ENCODE data around the gene ATP2C1.
"Not testable (repeated sequence)": the region's sequence is repeated elsewhere in the genome, so short reads cannot be mapped to it uniquely, and the experiment has no call there.

The ATP2C1 gene

GRCh38 chr3:130972592-130972991, 78.7 kb downstream of the ATP2C1 start:
- not testable (repeated sequence) for H3K4me1 Mint-ChIP-seq (ENCODE audit: low read depth); H3K4me3 Mint-ChIP-seq; H3K27me3 Mint-ChIP-seq; H3K27ac Mint-ChIP-seq; H3K9me3 Mint-ChIP-seq
- H3K36me3 Mint-ChIP-seq (ENCODE audit: low read depth) = peaks cover 76% of the 10 kb centered on the region

GRCh38 chr3:130973406-130973805, 79.5 kb downstream of the ATP2C1 start:
- no peaks in the 10 kb centered on the region for H3K27me3 Mint-ChIP-seq
- H3K36me3 Mint-ChIP-seq (ENCODE audit: low read depth) = peaks cover 78% of the 10 kb centered on the region
- H3K27ac Mint-ChIP-seq = no peak overlapping the region
- no peaks in the 10 kb centered on the region for H3K9me3 Mint-ChIP-seq
- no peaks in the 10 kb centered on the region for H3K4me1 Mint-ChIP-seq (ENCODE audit: low read depth)
- H3K4me3 Mint-ChIP-seq = no peak overlapping the region

- no peaks in the 10 kb centered on the region for H3K9me3 Mint-ChIP-seq
- no peaks in the 10 kb centered on the region for H3K4me1 Mint-ChIP-seq (ENCODE audit: low read depth)
- H3K27ac Mint-ChIP-seq = no peak overlapping the region
- H3K4me3 Mint-ChIP-seq = no peak overlapping the region
- H3K27me3 Mint-ChIP-seq = no peaks in the 10 kb centered on the region
- H3K36me3 Mint-ChIP-seq (ENCODE audit: low read depth) = peaks cover 76% of the 10 kb centered on the region
Measured at GRCh38 chr3:130974201-130974600, 80.3 kb downstream of the ATP2C1 start.

GRCh38 chr3:130975251-130975650, 81.4 kb downstream of the ATP2C1 start:
- Mint-ChIP-seq H3K27ac (no peak overlapping the region), H3K9me3 (no peaks in the 10 kb centered on the region), H3K4me1 (ENCODE audit: low read depth) (no peaks in the 10 kb centered on the region), H3K36me3 (ENCODE audit: low read depth) (peaks cover 78% of the 10 kb centered on the region), H3K27me3 (no peaks in the 10 kb centered on the region), H3K4me3 (no peak overlapping the region)

GRCh38 chr3:130976706-130977105, 82.8 kb downstream of the ATP2C1 start:
- Mint-ChIP-seq H3K27me3 (no peaks in the 10 kb centered on the region), H3K9me3 (no peaks in the 10 kb centered on the region), H3K27ac (no peak overlapping the region), H3K36me3 (ENCODE audit: low read depth) (peaks cover 77% of the 10 kb centered on the region), H3K4me1 (ENCODE audit: low read depth) (no peaks in the 10 kb centered on the region), H3K4me3 (no peak overlapping the region)

GRCh38 chr3:130979117-130979516, 85.2 kb downstream of the ATP2C1 start:
- Mint-ChIP-seq H3K9me3 (no peaks in the 10 kb centered on the region), H3K4me1 (ENCODE audit: low read depth) (no peaks in the 10 kb centered on the region), H3K27me3 (no peaks in the 10 kb centered on the region), H3K27ac (no peak overlapping the region), H3K4me3 (no peak overlapping the region), H3K36me3 (ENCODE audit: low read depth) (peaks cover 76% of the 10 kb centered on the region)

- H3K27me3 Mint-ChIP-seq = no peaks in the 10 kb centered on the region
- H3K4me1 Mint-ChIP-seq (ENCODE audit: low read depth) = no peaks in the 10 kb centered on the region
- H3K36me3 Mint-ChIP-seq (ENCODE audit: low read depth) = peaks cover 72% of the 10 kb centered on the region
- H3K4me3 Mint-ChIP-seq = no peak overlapping the region
- H3K27ac Mint-ChIP-seq = no peak overlapping the region
- no peaks in the 10 kb centered on the region for H3K9me3 Mint-ChIP-seq
Measured at GRCh38 chr3:130981469-130981868, 87.6 kb downstream of the ATP2C1 start.

- no peak overlapping the region for H3K27ac Mint-ChIP-seq
Measured at GRCh38 chr3:130990282-130990681, 96.4 kb downstream of the ATP2C1 start.

GRCh38 chr3:130991126-130991525, 97.2 kb downstream of the ATP2C1 start:
- Mint-ChIP-seq H3K9me3 (no peaks in the 10 kb centered on the region), H3K27ac (peak overlapping the region; percentile 53), H3K4me3 (no peak overlapping the region), H3K27me3 (no peaks in the 10 kb centered on the region), H3K4me1 (ENCODE audit: low read depth) (no peaks in the 10 kb centered on the region), H3K36me3 (ENCODE audit: low read depth) (peaks cover 41% of the 10 kb centered on the region)

More at GRCh38 chr3:130990282-130990681, 96.4 kb downstream of the ATP2C1 start:
- H3K36me3 Mint-ChIP-seq (ENCODE audit: low read depth) = peaks cover 40% of the 10 kb centered on the region
- no peak overlapping the region for H3K4me3 Mint-ChIP-seq
- H3K9me3 Mint-ChIP-seq = no peaks in the 10 kb centered on the region
- no peaks in the 10 kb centered on the region for H3K4me1 Mint-ChIP-seq (ENCODE audit: low read depth)
- H3K27me3 Mint-ChIP-seq = no peaks in the 10 kb centered on the region

GRCh38 chr3:130992344-130992743, 98.5 kb downstream of the ATP2C1 start:
- Mint-ChIP-seq H3K4me1 (ENCODE audit: low read depth) (no peaks in the 10 kb centered on the region), H3K27me3 (no peaks in the 10 kb centered on the region), H3K9me3 (no peaks in the 10 kb centered on the region), H3K36me3 (ENCODE audit: low read depth) (peaks cover 44% of the 10 kb centered on the region), H3K4me3 (no peak overlapping the region), H3K27ac (no peak overlapping the region)

- Mint-ChIP-seq H3K27ac (no peak overlapping the region), H3K4me3 (no peak overlapping the region), H3K9me3 (no peaks in the 10 kb centered on the region), H3K4me1 (ENCODE audit: low read depth) (no peaks in the 10 kb centered on the region), H3K36me3 (ENCODE audit: low read depth) (peaks cover 51% of the 10 kb centered on the region), H3K27me3 (no peaks in the 10 kb centered on the region)
Measured at GRCh38 chr3:130997289-130997688, 103.4 kb downstream of the ATP2C1 start.

GRCh38 chr3:131001071-131001470, 107.2 kb downstream of the ATP2C1 start:
- H3K27me3 Mint-ChIP-seq = no peaks in the 10 kb centered on the region
- no peak overlapping the region for H3K4me3 Mint-ChIP-seq
- H3K4me1 Mint-ChIP-seq (ENCODE audit: low read depth) = peaks cover 15% of the 10 kb centered on the region
- no peaks in the 10 kb centered on the region for H3K9me3 Mint-ChIP-seq
- peaks cover 79% of the 10 kb centered on the region for H3K36me3 Mint-ChIP-seq (ENCODE audit: low read depth)
- no peak overlapping the region for H3K27ac Mint-ChIP-seq

GRCh38 chr3:131004603-131005002, 110.7 kb downstream of the ATP2C1 start:
- Mint-ChIP-seq H3K27me3 (no peaks in the 10 kb centered on the region), H3K9me3 (no peaks in the 10 kb centered on the region), H3K4me1 (ENCODE audit: low read depth) (peaks cover 15% of the 10 kb centered on the region), H3K36me3 (ENCODE audit: low read depth) (peaks cover 73% of the 10 kb centered on the region), H3K4me3 (no peak overlapping the region), H3K27ac (peak overlapping the region; percentile 10)

- Mint-ChIP-seq H3K4me1 (ENCODE audit: low read depth) (peaks cover 15% of the 10 kb centered on the region), H3K36me3 (ENCODE audit: low read depth) (peaks cover 70% of the 10 kb centered on the region), H3K4me3 (no peak overlapping the region), H3K27me3 (no peaks in the 10 kb centered on the region), H3K9me3 (no peaks in the 10 kb centered on the region), H3K27ac (no peak overlapping the region)
Measured at GRCh38 chr3:131007256-131007655, 113.4 kb downstream of the ATP2C1 start.

- H3K9me3 Mint-ChIP-seq = no peaks in the 10 kb centered on the region
Measured at GRCh38 chr3:131007782-131008181, 113.9 kb downstream of the ATP2C1 start.

GRCh38 chr3:131008326-131008725, 114.4 kb downstream of the ATP2C1 start:
- Mint-ChIP-seq H3K4me1 (ENCODE audit: low read depth) (peaks cover 15% of the 10 kb centered on the region), H3K4me3 (no peak overlapping the region)

More at GRCh38 chr3:131007782-131008181, 113.9 kb downstream of the ATP2C1 start:
- H3K4me3 Mint-ChIP-seq = no peak overlapping the region
- H3K36me3 Mint-ChIP-seq (ENCODE audit: low read depth) = peaks cover 70% of the 10 kb centered on the region
- H3K27me3 Mint-ChIP-seq = no peaks in the 10 kb centered on the region
- no peak overlapping the region for H3K27ac Mint-ChIP-seq
- H3K4me1 Mint-ChIP-seq (ENCODE audit: low read depth) = peaks cover 15% of the 10 kb centered on the region

More at GRCh38 chr3:131008326-131008725, 114.4 kb downstream of the ATP2C1 start:
- H3K36me3 Mint-ChIP-seq (ENCODE audit: low read depth) = peaks cover 72% of the 10 kb centered on the region
- no peaks in the 10 kb centered on the region for H3K27me3 Mint-ChIP-seq
- H3K9me3 Mint-ChIP-seq = no peaks in the 10 kb centered on the region
- no peak overlapping the region for H3K27ac Mint-ChIP-seq
